Panc1 (cell line): ENCODE results near the gene ARID5B. TPM values are rescaled to one million over a fixed set of nuclear protein-coding genes. Genes with fewer than 3 reads are reported as not detected.

Experiments
- ATAC-seq: fragments of 200-7000 bp; cut with Tn5 transposase; 2 replicates; pipeline ENCODE4 v1.9.1; 2020; ENCODE audit warnings: mild to moderate bottlenecking, moderate library complexity
- BruUV-seq: library from RNA; stranded (reverse); fragments of 400-500 nt; replicated peaks from 2 replicates; lab custom pipeline; 2021; lab: Mats Ljungman, UMichigan
- CTCF ChIA-PET: fragments of 300-600 bp; sonication (Branson Sonifier 250); formaldehyde crosslinking; loops from one replicate; lab custom pipeline; 2022; ENCODE audit warnings: antibody characterized with exemption; lab: Charles Lee
- POLR2A ChIA-PET: fragments of 300-600 bp; sonication (Branson Sonifier 250); formaldehyde crosslinking; loops from one replicate; lab custom pipeline; 2022; ENCODE audit warnings: antibody characterized with exemption; lab: Charles Lee
- DNase-seq: peaks from one replicate; pipeline ENCODE4 v3.0.0-alpha.2; 2010; ENCODE audit warnings: low read depth, low spot score
- H3K27ac ChIP-seq: 2 replicates; pipeline ENCODE4 v1.5.1; 2011; ENCODE audit warnings: mild to moderate bottlenecking, low read length, inconsistent platforms
- H3K27me3 ChIP-seq: fragments of 200-500 bp; sonication (Bioruptor generic); 2 replicates; pipeline ENCODE4 v1.6.0; 2014; ENCODE audit warnings: low read length, inconsistent platforms; ENCODE audit not compliant: control insufficient read depth, insufficient read depth
- H3K36me3 ChIP-seq: fragments of 200-500 bp; sonication (Bioruptor generic); 2 replicates; pipeline ENCODE4 v1.5.1; 2014; ENCODE audit warnings: inconsistent platforms, mild to moderate bottlenecking, low read length, moderate library complexity; ENCODE audit not compliant: control insufficient read depth, insufficient read depth
- H3K4me1 ChIP-seq: 2 replicates; pipeline ENCODE4 v1.5.1; 2011; ENCODE audit warnings: inconsistent platforms, mild to moderate bottlenecking, low read length, moderate library complexity; ENCODE audit not compliant: control insufficient read depth, insufficient read depth
- H3K4me3 ChIP-seq, 2 experiments: 2 replicates each; pipeline ENCODE4 v1.5.1; 2011 to 2012; ENCODE audit warnings: low read depth in 2 of 2, low read length in 2 of 2, mild to moderate bottlenecking in 2 of 2, inconsistent platforms in 1 of 2, moderate library complexity in 1 of 2
- H3K9me3 ChIP-seq: fragments of 200-500 bp; sonication (Bioruptor generic); 2 replicates; pipeline ENCODE4 v1.5.1; 2014; ENCODE audit warnings: low read depth, mild to moderate bottlenecking, inconsistent platforms, low read length, moderate library complexity; ENCODE audit not compliant: control insufficient read depth, insufficient read depth
- CTCF ChIP-seq: fragments of 450-650 bp; IDR thresholded peaks from 2 replicates; pipeline ENCODE4 v1.5.1; 2017; ENCODE audit warnings: mild to moderate bottlenecking
- POLR2AphosphoS5 ChIP-seq: IDR thresholded peaks from 2 replicates; pipeline ENCODE4 v1.6.1; 2012; ENCODE audit warnings: mild to moderate bottlenecking, low read depth, low read length, moderate library complexity
- REST ChIP-seq, 2 experiments: IDR thresholded peaks; 2 replicates each; pipeline ENCODE4 v1.6.1; 2011 to 2012; ENCODE audit warnings: low read depth in 2 of 2, control low read depth in 1 of 2, low read length in 1 of 2, mild to moderate bottlenecking in 1 of 2, moderate library complexity in 1 of 2; ENCODE audit not compliant: insufficient read depth in 1 of 2
- SIN3A ChIP-seq: IDR thresholded peaks from 2 replicates; pipeline ENCODE4 v1.6.1; 2012; ENCODE audit warnings: low read depth, mild to moderate bottlenecking, low read length, moderate library complexity, borderline replicate concordance; ENCODE audit not compliant: insufficient read depth
- TCF7L2 ChIP-seq: IDR thresholded peaks from 2 replicates; pipeline ENCODE4 v1.6.1; 2011; ENCODE audit warnings: mild to moderate bottlenecking, low read depth, low read length, inconsistent platforms
- in situ Hi-C: cut with HindIII; loops from 2 replicates; pipeline ENCODE4 v1.10.0; 2016; ENCODE audit warnings: low sequenced_read_pairs, low pct_unique_long_range_greater_than_20kb
- intact Hi-C: fragments of 100-400 bp; cut with micrococcal nuclease; formaldehyde crosslinking; loops from one replicate; pipeline ENCODE4 v1.10.0; 2022; ENCODE audit not compliant: unreplicated experiment
- total RNA-seq: library from RNA; stranded (reverse); gene quantifications from one replicate; pipeline ENCODE4 v1.2.1, GENCODE V29; 2021; ENCODE audit not compliant: unreplicated experiment

Gene ARID5B
- total RNA-seq, 1 experiment from 2014 or later: 22.7 TPM

- no peak for TF ChIP-seq TCF7L2
- TF ChIP-seq POLR2AphosphoS5: no peak
- TF ChIP-seq CTCF: no peak
- TF ChIP-seq REST (IDR thresholded peaks at IDR 0.05; ENCODE audit: insufficient read depth in 1 of 2, low read depth in 2 of 2, low read length in 1 of 2): no peak
- TF ChIP-seq SIN3A: no peak
- H3K4me3 ChIP-seq: no peak overlapping the region
- POLR2A ChIA-PET: no interaction called here
- H3K27ac ChIP-seq: no peak overlapping the region
- CTCF ChIA-PET: no interaction called here
- intact Hi-C loops (no loop called here), in situ Hi-C loops (no loop called here)
- DNase-seq (no peak), ATAC-seq (no peak)
- H3K9me3 ChIP-seq: no peaks in the 10 kb centered on the region
- BruUV-seq: no TSS peak
- H3K4me1 ChIP-seq: no peaks in the 10 kb centered on the region
- no peaks in the 10 kb centered on the region for H3K36me3 ChIP-seq
- no peaks in the 10 kb centered on the region for H3K27me3 ChIP-seq
Measured at GRCh38 chr10:61957806-61958205, 56.3 kb downstream of the ARID5B start.

- no peak for ATAC-seq
- DNase-seq: no peak
- in situ Hi-C loops (no loop called here), intact Hi-C loops (no loop called here)
- BruUV-seq: no TSS peak
- Histone ChIP-seq H3K4me1 (no peaks in the 10 kb centered on the region), H3K36me3 (no peaks in the 10 kb centered on the region), H3K27ac (peak overlapping the region; percentile 36; the same call in 1 of the 2 replicates), H3K4me3 (no peak overlapping the region), H3K9me3 (no peaks in the 10 kb centered on the region), H3K27me3 (no peaks in the 10 kb centered on the region)
- TF ChIP-seq CTCF: no peak
- TF ChIP-seq POLR2AphosphoS5: no peak
- POLR2A ChIA-PET: no interaction called here
- CTCF ChIA-PET: no interaction called here
Measured at GRCh38 chr10:61958311-61958710, 56.8 kb downstream of the ARID5B start.
